ENCODE results near the gene NLGN2. TPM values are rescaled to one million over a fixed set of nuclear protein-coding genes. Genes with fewer than 3 reads are reported as not detected.

NLGN2 gene
- total and polyA plus RNA-seq, 2 of the 8 experiments (the other 6 are each of a cell fraction or from before 2014, with no cell fraction given) = 21.2 to 62.8 TPM

GRCh38 chr17:7465597-7466275 is 58.1 kb downstream of the NLGN2 start (continued):
- TF ChIP-seq CHD7 (IDR thresholded peaks at IDR 0.05; ENCODE audit: insufficient replicate concordance, low read length) (no peak), POLR2AphosphoS5 (IDR thresholded peaks at IDR 0.05; ENCODE audit: low read depth, low read length) (no peak), FOSL1 (IDR thresholded peaks at IDR 0.05; ENCODE audit: insufficient read depth, low read depth, low read length) (no peak), NRF1 (IDR thresholded peaks at IDR 0.05; ENCODE audit: low read depth, low read length) (no peak), GTF2F1 (IDR thresholded peaks at IDR 0.05; ENCODE audit: borderline replicate concordance, low read depth, low read length) (no peak), SRF (IDR thresholded peaks at IDR 0.05; ENCODE audit: low read depth, low read length) (no peak), TAF1 (IDR thresholded peaks at IDR 0.05; ENCODE audit: low read depth, low read length) (no peak), KDM4A (IDR thresholded peaks at IDR 0.05; ENCODE audit: low read depth, low read length, severe bottlenecking) (no peak), ZNF274 (IDR thresholded peaks at IDR 0.05; ENCODE audit: borderline replicate concordance, extremely low read depth, low read length) (no peak)
